Measurements from ENCODE around the gene STKLD1. TPM values are rescaled to one million over a fixed set of nuclear protein-coding genes. Genes with fewer than 3 reads are reported as not detected.
"Not testable (repeated sequence)": the region's sequence is repeated elsewhere in the genome, so short reads cannot be mapped to it uniquely, and the experiment has no call there.

Gene STKLD1
- polyA plus RNA-seq, 1 donor: 2.4 TPM

GRCh38 chr9:133334161-133334560 is 42.0 kb upstream of the STKLD1 start:
- peaks cover 23% of the 10 kb centered on the region for H3K4me1 ChIP-seq (ENCODE audit: control insufficient read depth, insufficient read depth, low read length)
- H3K4me3 ChIP-seq (ENCODE audit: low read length): peak overlapping the region; percentile 96
- no CpG with 5 or more reads among the region's 6 CpGs for WGBS (ENCODE audit: insufficient coverage, low lambda C conversion rate)
- H3K36me3 ChIP-seq (ENCODE audit: control insufficient read depth, insufficient read depth, low read length): peaks cover 45% of the 10 kb centered on the region
- H3K27ac ChIP-seq (ENCODE audit: low read length): peak overlapping the region; percentile 93
- H3K9me3 ChIP-seq (ENCODE audit: control insufficient read depth, low read depth, low read length): peaks cover 9% of the 10 kb centered on the region
- H3K27me3 ChIP-seq (ENCODE audit: control insufficient read depth, insufficient read depth, low read length): no peaks in the 10 kb centered on the region
- peak; percentile 95 to 97 for DNase-seq

GRCh38 chr9:133334888-133335287 is 41.3 kb upstream of the STKLD1 start:
- peaks cover 23% of the 10 kb centered on the region for H3K4me1 ChIP-seq (ENCODE audit: control insufficient read depth, insufficient read depth, low read length)
- peak overlapping the region; percentile 93 for H3K27ac ChIP-seq (ENCODE audit: low read length)
- DNase-seq; H3K9me3 ChIP-seq (ENCODE audit: control insufficient read depth, low read depth, low read length); H3K27me3 ChIP-seq (ENCODE audit: control insufficient read depth, insufficient read depth, low read length): not testable (repeated sequence)
- WGBS (ENCODE audit: insufficient coverage, low lambda C conversion rate): 60% methylated on average over 5 of the region's 11 CpGs
- H3K36me3 ChIP-seq (ENCODE audit: control insufficient read depth, insufficient read depth, low read length): peaks cover 52% of the 10 kb centered on the region
- peak overlapping the region; percentile 96 for H3K4me3 ChIP-seq (ENCODE audit: low read length)

GRCh38 chr9:133335924-133336811 is 40.0 kb upstream of the STKLD1 start, which contains the start of gene SURF6:
Gene SURF6, minus strand, starts transcription at chr9:133336188. Its CDS starts 56 bp downstream, at chr9:133336132.
- peaks cover 7% of the 10 kb centered on the region for H3K9me3 ChIP-seq (ENCODE audit: control insufficient read depth, low read depth, low read length)
- peak within 1 kb of the TSS; percentile 96 for H3K4me3 ChIP-seq (ENCODE audit: low read length)
- H3K27me3 ChIP-seq (ENCODE audit: control insufficient read depth, insufficient read depth, low read length): no peaks in the 10 kb centered on the region
- H3K36me3 ChIP-seq (ENCODE audit: control insufficient read depth, insufficient read depth, low read length): peaks cover 57% of the 10 kb centered on the region
- peak within 1 kb of the TSS; percentile 93 for H3K27ac ChIP-seq (ENCODE audit: low read length)
- no CpG with 5 or more reads among the region's 70 CpGs for WGBS (ENCODE audit: insufficient coverage, low lambda C conversion rate)
- DNase-seq: peak; percentile 91 to 96
- H3K4me1 ChIP-seq (ENCODE audit: control insufficient read depth, insufficient read depth, low read length): peaks cover 23% of the 10 kb centered on the region

- H3K9me3 ChIP-seq (ENCODE audit: control insufficient read depth, low read depth, low read length): peaks cover 3% of the 10 kb centered on the region
- no peak overlapping the region for H3K27ac ChIP-seq (ENCODE audit: low read length)
- no CpG with 5 or more reads among the region's 5 CpGs for WGBS (ENCODE audit: insufficient coverage, low lambda C conversion rate)
- peaks cover 5% of the 10 kb centered on the region for H3K4me1 ChIP-seq (ENCODE audit: control insufficient read depth, insufficient read depth, low read length)
- peaks cover 56% of the 10 kb centered on the region for H3K36me3 ChIP-seq (ENCODE audit: control insufficient read depth, insufficient read depth, low read length)
- H3K27me3 ChIP-seq (ENCODE audit: control insufficient read depth, insufficient read depth, low read length): no peaks in the 10 kb centered on the region
- H3K4me3 ChIP-seq (ENCODE audit: low read length): no peak overlapping the region
- DNase-seq: no peak
Measured at GRCh38 chr9:133339641-133340040, 36.5 kb upstream of the STKLD1 start.

- H3K4me3 ChIP-seq (ENCODE audit: low read length): no peak overlapping the region
- WGBS (ENCODE audit: insufficient coverage, low lambda C conversion rate): 80% methylated on average over 1 of the region's 3 CpGs
- DNase-seq: no peak
- no peaks in the 10 kb centered on the region for H3K27me3 ChIP-seq (ENCODE audit: control insufficient read depth, insufficient read depth, low read length)
- peaks cover 63% of the 10 kb centered on the region for H3K36me3 ChIP-seq (ENCODE audit: control insufficient read depth, insufficient read depth, low read length)
- H3K9me3 ChIP-seq (ENCODE audit: control insufficient read depth, low read depth, low read length): peaks cover 3% of the 10 kb centered on the region
- H3K4me1 ChIP-seq (ENCODE audit: control insufficient read depth, insufficient read depth, low read length): peaks cover 4% of the 10 kb centered on the region
- H3K27ac ChIP-seq (ENCODE audit: low read length): no peak overlapping the region
Measured at GRCh38 chr9:133340256-133340655, 35.9 kb upstream of the STKLD1 start.

GRCh38 chr9:133340916-133341315 is 35.2 kb upstream of the STKLD1 start:
- peaks cover 69% of the 10 kb centered on the region for H3K36me3 ChIP-seq (ENCODE audit: control insufficient read depth, insufficient read depth, low read length)
- H3K27me3 ChIP-seq (ENCODE audit: control insufficient read depth, insufficient read depth, low read length): no peaks in the 10 kb centered on the region
- peaks cover 4% of the 10 kb centered on the region for H3K4me1 ChIP-seq (ENCODE audit: control insufficient read depth, insufficient read depth, low read length)
- no CpG with 5 or more reads among the region's 13 CpGs for WGBS (ENCODE audit: insufficient coverage, low lambda C conversion rate)
- H3K27ac ChIP-seq (ENCODE audit: low read length): no peak overlapping the region
- peaks cover 2% of the 10 kb centered on the region for H3K9me3 ChIP-seq (ENCODE audit: control insufficient read depth, low read depth, low read length)
- no peak for DNase-seq
- no peak overlapping the region for H3K4me3 ChIP-seq (ENCODE audit: low read length)

GRCh38 chr9:133341369-133342068 is 34.6 kb upstream of the STKLD1 start:
- no CpG with 5 or more reads among the region's 15 CpGs for WGBS (ENCODE audit: insufficient coverage, low lambda C conversion rate)
- Histone ChIP-seq H3K4me1 (ENCODE audit: control insufficient read depth, insufficient read depth, low read length) (peaks cover 7% of the 10 kb centered on the region), H3K27ac (ENCODE audit: low read length) (no peak overlapping the region), H3K36me3 (ENCODE audit: control insufficient read depth, insufficient read depth, low read length) (peaks cover 72% of the 10 kb centered on the region), H3K9me3 (ENCODE audit: control insufficient read depth, low read depth, low read length) (peaks cover 2% of the 10 kb centered on the region), H3K27me3 (ENCODE audit: control insufficient read depth, insufficient read depth, low read length) (no peaks in the 10 kb centered on the region), H3K4me3 (ENCODE audit: low read length) (no peak overlapping the region)
- DNase-seq: no peak

GRCh38 chr9:133342069-133342406 is 34.1 kb upstream of the STKLD1 start:
- Histone ChIP-seq H3K4me1 (ENCODE audit: control insufficient read depth, insufficient read depth, low read length) (peaks cover 9% of the 10 kb centered on the region), H3K9me3 (ENCODE audit: control insufficient read depth, low read depth, low read length) (peaks cover 2% of the 10 kb centered on the region), H3K27ac (ENCODE audit: low read length) (no peak overlapping the region), H3K4me3 (ENCODE audit: low read length) (no peak overlapping the region), H3K27me3 (ENCODE audit: control insufficient read depth, insufficient read depth, low read length) (no peaks in the 10 kb centered on the region), H3K36me3 (ENCODE audit: control insufficient read depth, insufficient read depth, low read length) (peaks cover 72% of the 10 kb centered on the region)
- DNase-seq: no peak
- no CpG with 5 or more reads among the region's 12 CpGs for WGBS (ENCODE audit: insufficient coverage, low lambda C conversion rate)

- no CpG with 5 or more reads among the region's 11 CpGs for WGBS (ENCODE audit: insufficient coverage, low lambda C conversion rate)
- H3K36me3 ChIP-seq (ENCODE audit: control insufficient read depth, insufficient read depth, low read length): peaks cover 72% of the 10 kb centered on the region
Measured at GRCh38 chr9:133342570-133342969, 33.6 kb upstream of the STKLD1 start.

GRCh38 chr9:133344071-133344470 is 32.1 kb upstream of the STKLD1 start:
- Histone ChIP-seq H3K36me3 (ENCODE audit: control insufficient read depth, insufficient read depth, low read length) (peaks cover 71% of the 10 kb centered on the region), H3K9me3 (ENCODE audit: control insufficient read depth, low read depth, low read length) (peaks cover 2% of the 10 kb centered on the region), H3K4me3 (ENCODE audit: low read length) (no peak overlapping the region), H3K27me3 (ENCODE audit: control insufficient read depth, insufficient read depth, low read length) (no peaks in the 10 kb centered on the region), H3K4me1 (ENCODE audit: control insufficient read depth, insufficient read depth, low read length) (peaks cover 10% of the 10 kb centered on the region), H3K27ac (ENCODE audit: low read length) (no peak overlapping the region)
- WGBS (ENCODE audit: insufficient coverage, low lambda C conversion rate): no CpG with 5 or more reads among the region's 19 CpGs
- no peak for DNase-seq

More at GRCh38 chr9:133342570-133342969, 33.6 kb upstream of the STKLD1 start:
- Histone ChIP-seq H3K27ac (ENCODE audit: low read length) (no peak overlapping the region), H3K27me3 (ENCODE audit: control insufficient read depth, insufficient read depth, low read length) (no peaks in the 10 kb centered on the region), H3K9me3 (ENCODE audit: control insufficient read depth, low read depth, low read length) (peaks cover 2% of the 10 kb centered on the region), H3K4me3 (ENCODE audit: low read length) (no peak overlapping the region), H3K4me1 (ENCODE audit: control insufficient read depth, insufficient read depth, low read length) (peaks cover 9% of the 10 kb centered on the region)
- no peak for DNase-seq
